Type B pancreatic cell (in vitro differentiated cells): ENCODE measurements around the gene B4GALT4. TPM values are rescaled to one million over a fixed set of nuclear protein-coding genes. Genes with fewer than 3 reads are reported as not detected.
"Not testable (repeated sequence)": the region's sequence is repeated elsewhere in the genome, so short reads cannot be mapped to it uniquely, and the experiment has no call there.

ENCODE experiments used
- DNase-seq: peaks from one replicate; pipeline ENCODE4 v3.0.0; 2021; ENCODE audit warnings: mixed read lengths; ENCODE audit not compliant: unreplicated experiment; ENCODE audit errors: extremely low spot score
- H3K27ac Mint-ChIP-seq: 2 replicates; pipeline ENCODE4 v1.8.0; 2021; ENCODE audit warnings: mild to moderate bottlenecking, mixed read lengths
- H3K27me3 Mint-ChIP-seq: 2 replicates; pipeline ENCODE4 v1.8.0; 2021; ENCODE audit warnings: mixed read lengths
- H3K36me3 Mint-ChIP-seq: 2 replicates; pipeline ENCODE4 v1.8.0; 2021; ENCODE audit warnings: mixed read lengths
- H3K4me1 Mint-ChIP-seq: one replicate; pipeline ENCODE4 v1.8.0; 2021; ENCODE audit warnings: mixed read lengths; ENCODE audit not compliant: unreplicated experiment
- H3K4me3 Mint-ChIP-seq: 2 replicates; pipeline ENCODE4 v1.8.0; 2021; ENCODE audit warnings: mild to moderate bottlenecking, mixed read lengths
- H3K9me3 Mint-ChIP-seq: 2 replicates; pipeline ENCODE4 v1.8.0; 2021; ENCODE audit warnings: mixed read lengths
- total RNA-seq: library from RNA; stranded (reverse); gene quantifications from 2 replicates; pipeline ENCODE4 v1.2.1, GENCODE V29; 2021; ENCODE audit warnings: low replicate concordance
- TF ChIP-seq, protein P1 (sequence below): fragments of 200-600 bp; sonication (generic); conservative IDR thresholded peaks from 2 replicates; pipeline ENCODE4 v1.5.0; 2021; ENCODE audit warnings: antibody characterized with exemption, mild to moderate bottlenecking

B4GALT4 gene
- total RNA-seq, 1 donor from 2014 or later, result 23.9 TPM

DNA sequence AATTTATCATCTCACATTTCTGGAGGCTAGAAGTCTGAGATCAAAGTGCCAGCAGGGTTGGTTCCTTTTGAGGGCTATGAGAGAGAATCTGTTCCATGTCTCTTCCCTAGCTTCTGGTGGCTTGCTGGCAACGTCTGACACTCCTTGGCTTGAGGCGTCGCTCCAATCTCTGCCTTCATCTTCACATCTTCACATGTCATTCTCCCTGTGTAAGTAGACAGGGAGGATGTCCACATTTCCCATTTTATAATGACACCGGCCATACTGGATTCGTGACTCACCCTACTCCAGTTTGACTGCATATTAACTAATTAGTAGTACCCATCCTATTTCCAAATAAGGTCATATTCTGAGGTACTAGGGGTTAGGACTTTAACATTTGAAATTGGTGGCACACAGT, 36.0 kb upstream of the B4GALT4 start:
- peaks cover 6% of the 10 kb centered on the region for H3K4me1 Mint-ChIP-seq
- no peaks in the 10 kb centered on the region for H3K27me3 Mint-ChIP-seq
- H3K36me3 Mint-ChIP-seq, result no peaks in the 10 kb centered on the region
- TF ChIP-seq, protein P1, sequence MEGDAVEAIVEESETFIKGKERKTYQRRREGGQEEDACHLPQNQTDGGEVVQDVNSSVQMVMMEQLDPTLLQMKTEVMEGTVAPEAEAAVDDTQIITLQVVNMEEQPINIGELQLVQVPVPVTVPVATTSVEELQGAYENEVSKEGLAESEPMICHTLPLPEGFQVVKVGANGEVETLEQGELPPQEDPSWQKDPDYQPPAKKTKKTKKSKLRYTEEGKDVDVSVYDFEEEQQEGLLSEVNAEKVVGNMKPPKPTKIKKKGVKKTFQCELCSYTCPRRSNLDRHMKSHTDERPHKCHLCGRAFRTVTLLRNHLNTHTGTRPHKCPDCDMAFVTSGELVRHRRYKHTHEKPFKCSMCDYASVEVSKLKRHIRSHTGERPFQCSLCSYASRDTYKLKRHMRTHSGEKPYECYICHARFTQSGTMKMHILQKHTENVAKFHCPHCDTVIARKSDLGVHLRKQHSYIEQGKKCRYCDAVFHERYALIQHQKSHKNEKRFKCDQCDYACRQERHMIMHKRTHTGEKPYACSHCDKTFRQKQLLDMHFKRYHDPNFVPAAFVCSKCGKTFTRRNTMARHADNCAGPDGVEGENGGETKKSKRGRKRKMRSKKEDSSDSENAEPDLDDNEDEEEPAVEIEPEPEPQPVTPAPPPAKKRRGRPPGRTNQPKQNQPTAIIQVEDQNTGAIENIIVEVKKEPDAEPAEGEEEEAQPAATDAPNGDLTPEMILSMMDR, result no peak
- DNase-seq, result no peak
- peak overlapping the region; percentile 39 for H3K27ac Mint-ChIP-seq
- peaks cover 3% of the 10 kb centered on the region for H3K9me3 Mint-ChIP-seq
- H3K4me3 Mint-ChIP-seq, result no peak overlapping the region

DNA sequence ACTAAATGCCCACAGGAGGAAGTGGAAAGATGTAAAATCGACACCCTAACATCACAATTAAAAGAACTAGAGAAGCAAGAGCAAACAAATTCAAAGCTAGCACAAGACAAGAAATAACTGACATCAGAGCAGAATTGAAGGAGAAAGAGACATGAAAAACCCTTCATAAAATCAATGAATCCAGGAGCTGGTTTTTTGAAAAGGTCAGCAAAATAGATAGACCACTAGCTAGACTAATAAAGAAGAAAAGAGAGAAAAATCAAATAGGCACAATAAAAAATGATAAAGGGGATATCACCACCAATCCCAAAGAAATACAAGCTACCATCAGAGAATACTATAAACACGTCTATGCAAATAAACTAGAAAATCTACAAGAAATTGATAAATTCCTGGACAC, 29.5 kb upstream of the B4GALT4 start:
- H3K9me3 Mint-ChIP-seq, H3K4me3 Mint-ChIP-seq, H3K27me3 Mint-ChIP-seq: not testable (repeated sequence)

DNA sequence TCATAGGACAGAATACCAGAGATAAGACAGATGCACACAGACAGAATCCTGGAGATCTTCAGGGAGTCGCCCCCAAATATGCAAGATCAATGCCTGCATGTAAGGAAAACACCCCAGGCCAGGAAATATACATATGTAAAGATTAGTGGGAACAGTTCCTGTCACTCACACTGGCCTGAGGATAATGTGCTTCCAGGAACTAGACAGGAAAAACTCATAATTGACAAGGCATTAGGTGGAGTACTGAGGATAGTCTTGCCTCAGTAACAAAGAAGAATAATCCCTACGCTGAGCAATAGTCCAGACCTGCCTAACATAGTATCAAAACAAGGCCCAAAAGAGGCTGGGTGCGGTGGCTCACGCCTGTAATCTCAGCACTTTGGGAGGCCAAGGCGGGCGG, 20.4 kb upstream of the B4GALT4 start:
- no peak overlapping the region for H3K4me3 Mint-ChIP-seq
- H3K27ac Mint-ChIP-seq, result no peak overlapping the region
- H3K36me3 Mint-ChIP-seq, result no peaks in the 10 kb centered on the region
- H3K4me1 Mint-ChIP-seq, result peaks cover 11% of the 10 kb centered on the region
- no peak for DNase-seq
- no peaks in the 10 kb centered on the region for H3K9me3 Mint-ChIP-seq
- TF ChIP-seq, protein P1, result no peak
- H3K27me3 Mint-ChIP-seq, result no peaks in the 10 kb centered on the region

More for the DNA sequence above, 29.5 kb upstream of the B4GALT4 start:
- H3K27ac Mint-ChIP-seq, DNase-seq, H3K4me1 Mint-ChIP-seq, H3K36me3 Mint-ChIP-seq: not testable (repeated sequence)

DNA sequence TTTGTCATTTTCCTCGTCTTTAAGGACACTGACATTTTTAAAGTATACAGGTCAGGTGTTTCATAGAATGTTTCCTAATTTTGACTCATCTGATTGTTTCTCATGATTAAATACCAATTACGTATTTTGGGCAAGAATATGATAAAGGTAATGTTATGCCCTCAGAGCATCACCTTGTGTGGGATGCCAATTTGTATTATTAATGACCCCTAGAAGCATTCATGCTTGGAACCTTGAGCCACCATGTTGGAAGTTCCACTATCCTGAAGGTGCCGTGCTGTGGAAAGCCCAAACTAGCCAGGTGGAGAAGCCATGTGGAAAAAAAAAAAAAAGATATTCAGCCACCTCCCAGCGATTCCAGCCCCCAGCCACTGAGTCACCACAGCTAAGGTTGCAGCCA, 19.1 kb upstream of the B4GALT4 start:
- Mint-ChIP-seq H3K9me3 (no peaks in the 10 kb centered on the region), H3K27me3 (no peaks in the 10 kb centered on the region), H3K27ac (no peak overlapping the region), H3K36me3 (no peaks in the 10 kb centered on the region), H3K4me3 (no peak overlapping the region), H3K4me1 (peaks cover 11% of the 10 kb centered on the region)
- DNase-seq, result no peak
- TF ChIP-seq, protein P1, result no peak

DNA sequence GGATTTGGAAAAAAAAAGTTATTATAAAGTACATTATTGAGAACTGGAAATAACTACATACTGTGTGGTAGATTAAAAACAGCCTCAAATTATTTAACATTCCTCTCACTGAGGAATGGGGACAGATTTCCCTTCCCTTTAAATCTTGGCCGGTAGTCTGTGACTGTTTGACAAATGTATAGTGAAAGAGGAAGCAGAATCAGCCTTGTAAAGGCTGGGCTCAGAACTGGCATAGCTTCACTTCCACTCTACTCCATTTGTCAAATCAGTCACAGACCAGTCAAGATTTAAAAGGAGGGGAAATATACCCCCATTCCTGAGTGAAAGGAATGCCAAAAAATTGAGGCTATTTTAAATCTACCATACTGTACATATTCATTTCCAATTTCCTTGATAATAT, 18.2 kb upstream of the B4GALT4 start:
- H3K36me3 Mint-ChIP-seq, result no peaks in the 10 kb centered on the region
- peaks cover 11% of the 10 kb centered on the region for H3K4me1 Mint-ChIP-seq
- H3K9me3 Mint-ChIP-seq, result no peaks in the 10 kb centered on the region
- TF ChIP-seq, protein P1, result no peak
- H3K27me3 Mint-ChIP-seq, result no peaks in the 10 kb centered on the region
- no peak overlapping the region for H3K4me3 Mint-ChIP-seq
- DNase-seq, result no peak
- H3K27ac Mint-ChIP-seq, result peak overlapping the region; percentile 98

DNA sequence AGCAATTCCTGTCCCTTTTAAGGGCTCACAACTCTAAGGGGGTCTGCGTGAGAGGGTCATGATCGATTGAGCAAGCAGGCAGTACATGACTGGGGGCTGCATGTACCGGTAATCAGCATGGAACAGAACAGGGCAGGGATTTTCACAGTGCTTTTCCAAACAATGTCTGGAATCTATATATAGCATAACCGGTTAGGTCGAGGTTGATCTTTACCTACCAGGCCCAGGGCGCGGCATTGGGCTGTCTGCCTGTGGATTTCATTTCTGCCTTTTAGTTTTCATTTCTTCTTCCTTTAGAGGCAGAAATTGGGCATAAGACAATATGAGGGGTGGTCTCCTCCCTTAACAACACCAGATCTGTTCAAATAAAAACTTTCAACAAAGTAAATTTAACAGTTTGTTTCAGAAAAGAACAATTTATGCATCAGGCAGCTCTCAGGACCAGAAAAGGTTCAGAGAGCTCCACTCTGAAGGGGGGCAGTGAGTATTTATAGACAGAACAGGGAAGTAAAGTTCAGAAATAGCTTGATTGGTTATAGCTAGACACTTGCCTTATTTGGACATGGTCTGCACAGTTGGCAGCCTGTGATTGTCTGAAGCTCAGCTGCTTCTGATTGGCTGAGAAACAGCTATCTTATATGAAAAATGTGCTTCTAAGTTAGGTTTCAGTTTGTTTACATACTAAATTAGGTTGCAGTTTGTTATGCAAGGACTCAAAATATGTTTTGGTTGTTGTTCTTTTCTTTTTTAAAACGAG, 17.2 kb upstream of the B4GALT4 start:
- no peak for DNase-seq
- no peaks in the 10 kb centered on the region for H3K27me3 Mint-ChIP-seq
- H3K4me1 Mint-ChIP-seq, result peaks cover 11% of the 10 kb centered on the region
- no peaks in the 10 kb centered on the region for H3K36me3 Mint-ChIP-seq
- peak overlapping the region; percentile 98 for H3K27ac Mint-ChIP-seq
- TF ChIP-seq, protein P1, result no peak
- H3K4me3 Mint-ChIP-seq, result peak overlapping the region; percentile 60
- peaks cover 4% of the 10 kb centered on the region for H3K9me3 Mint-ChIP-seq
